ENCODE data around the gene SLFNL1. TPM values are rescaled to one million over a fixed set of nuclear protein-coding genes. Genes with fewer than 3 reads are reported as not detected.

Gene SLFNL1
- polyA plus RNA-seq, 3 donors, result 0.04 to 0.11 TPM; not detected in 1

DNA sequence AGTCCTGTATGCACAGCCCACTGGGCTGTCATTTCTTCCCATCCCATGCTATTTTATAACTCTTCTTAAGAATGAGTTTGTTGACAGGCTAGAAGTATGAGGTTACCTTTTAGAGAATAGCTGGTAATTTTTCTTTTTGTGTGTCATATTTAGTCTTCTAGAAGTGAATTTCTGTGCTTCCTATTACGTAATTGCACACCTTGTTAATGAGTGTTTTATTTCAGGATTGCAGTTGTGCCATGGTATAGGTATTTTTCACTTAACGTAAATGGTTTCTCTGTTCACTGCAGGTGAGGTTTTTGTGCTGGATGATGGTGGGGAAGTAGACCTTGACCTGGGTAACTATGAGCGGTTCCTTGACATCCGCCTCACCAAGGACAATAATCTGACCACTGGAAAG lies 37.0 kb downstream of the SLFNL1 start:
- H3K4me2 ChIP-seq (replicated peaks; ENCODE audit: extremely low read depth, low read length, poor library complexity, severe bottlenecking), result no peak overlapping the region
- peaks cover 59 to 65% of the 10 kb centered on the region in 2 donors for H3K36me3 ChIP-seq (replicated peaks in 1 of 2; ENCODE audit: control insufficient read depth in 1 of 2, insufficient read depth in 2 of 2, low read length in 2 of 2)
- H3K27ac ChIP-seq (ENCODE audit: low read depth in 1 of 2, low read length in 2 of 2), result no peak overlapping the region
- Mint-ChIP-seq H3K27me3 (ENCODE audit: low read depth in 3 of 3) (peaks cover 0 to 3% (median 2%) of the 10 kb centered on the region in 3 donors), H3K4me3 (no peak overlapping the region), H3K27ac (no peak overlapping the region), H3K9me3 (peaks cover 0 to 2% (median 0%) of the 10 kb centered on the region in 7 donors), H3K4me1 (peaks cover 13% of the 10 kb centered on the region), H3K36me3 (peaks cover 64% of the 10 kb centered on the region in 2 donors)
- H3K9me3 ChIP-seq (replicated peaks in 1 of 2; ENCODE audit: control insufficient read depth in 1 of 2, insufficient read depth in 1 of 2, low read length in 2 of 2), result no peaks in the 10 kb centered on the region
- no peak overlapping the region for H2AFZ ChIP-seq (ENCODE audit: insufficient read depth, low read depth, low read length, poor library complexity, severe bottlenecking)
- intact Hi-C loops (cut with micrococcal nuclease), result no loop called here
- 100% methylated on average over 2 of the region's 4 CpGs for WGBS (ENCODE audit: insufficient coverage)
- H3K9ac ChIP-seq (ENCODE audit: insufficient read depth, low read length, poor library complexity, severe bottlenecking), result no peak overlapping the region
- no peak for DNase-seq
- no peaks in the 10 kb centered on the region for H3K27me3 ChIP-seq (ENCODE audit: control insufficient read depth in 2 of 2, insufficient read depth in 2 of 2, low read length in 2 of 2)
- H3K4me1 ChIP-seq (ENCODE audit: control insufficient read depth in 1 of 2, insufficient read depth in 2 of 2, low read length in 2 of 2), result peaks cover 8 to 14% of the 10 kb centered on the region in 2 donors
- H3K79me2 ChIP-seq (ENCODE audit: insufficient read depth, low read length), result peaks cover 38% of the 10 kb centered on the region
- no peak overlapping the region for H3K4me3 ChIP-seq (replicated peaks in 1 of 3; ENCODE audit: low read depth in 2 of 3, low read length in 3 of 3)
- TF ChIP-seq, protein P1, sequence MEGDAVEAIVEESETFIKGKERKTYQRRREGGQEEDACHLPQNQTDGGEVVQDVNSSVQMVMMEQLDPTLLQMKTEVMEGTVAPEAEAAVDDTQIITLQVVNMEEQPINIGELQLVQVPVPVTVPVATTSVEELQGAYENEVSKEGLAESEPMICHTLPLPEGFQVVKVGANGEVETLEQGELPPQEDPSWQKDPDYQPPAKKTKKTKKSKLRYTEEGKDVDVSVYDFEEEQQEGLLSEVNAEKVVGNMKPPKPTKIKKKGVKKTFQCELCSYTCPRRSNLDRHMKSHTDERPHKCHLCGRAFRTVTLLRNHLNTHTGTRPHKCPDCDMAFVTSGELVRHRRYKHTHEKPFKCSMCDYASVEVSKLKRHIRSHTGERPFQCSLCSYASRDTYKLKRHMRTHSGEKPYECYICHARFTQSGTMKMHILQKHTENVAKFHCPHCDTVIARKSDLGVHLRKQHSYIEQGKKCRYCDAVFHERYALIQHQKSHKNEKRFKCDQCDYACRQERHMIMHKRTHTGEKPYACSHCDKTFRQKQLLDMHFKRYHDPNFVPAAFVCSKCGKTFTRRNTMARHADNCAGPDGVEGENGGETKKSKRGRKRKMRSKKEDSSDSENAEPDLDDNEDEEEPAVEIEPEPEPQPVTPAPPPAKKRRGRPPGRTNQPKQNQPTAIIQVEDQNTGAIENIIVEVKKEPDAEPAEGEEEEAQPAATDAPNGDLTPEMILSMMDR (IDR thresholded peaks at IDR 0.05), result no peak
- no peaks in the 10 kb centered on the region for H4K20me1 ChIP-seq (ENCODE audit: insufficient read depth, low read length)

DNA sequence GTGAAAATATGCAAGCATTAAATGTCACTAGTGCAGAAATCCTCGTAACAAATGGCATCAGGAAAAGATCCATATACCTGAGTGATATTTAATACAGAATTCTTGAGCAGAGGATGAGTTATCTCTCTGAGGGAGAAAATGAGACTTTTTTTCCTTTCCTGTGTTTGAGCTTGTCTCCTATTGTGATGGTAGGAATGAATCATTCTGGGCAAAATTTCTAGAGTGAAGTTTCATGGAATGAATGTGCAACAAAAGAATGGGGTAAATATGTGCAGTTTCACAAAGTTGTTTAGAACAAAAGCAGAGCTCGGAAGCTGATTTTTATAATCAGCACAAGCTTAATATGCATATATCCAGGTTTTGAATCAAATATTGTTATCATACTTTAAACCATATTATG lies 37.5 kb downstream of the SLFNL1 start:
- Mint-ChIP-seq H3K4me3 (no peak overlapping the region), H3K27me3 (ENCODE audit: low read depth in 3 of 3) (peaks cover 0 to 3% (median 2%) of the 10 kb centered on the region in 3 donors), H3K9me3 (peaks cover 0 to 2% (median 0%) of the 10 kb centered on the region in 7 donors), H3K27ac (no peak overlapping the region), H3K4me1 (peaks cover 13% of the 10 kb centered on the region), H3K36me3 (peaks cover 60% of the 10 kb centered on the region in 2 donors)
- TF ChIP-seq, protein P1 (IDR thresholded peaks at IDR 0.05), result no peak
- H3K27ac ChIP-seq (ENCODE audit: low read depth in 1 of 2, low read length in 2 of 2), result no peak overlapping the region
- no peak overlapping the region for H3K9ac ChIP-seq (ENCODE audit: insufficient read depth, low read length, poor library complexity, severe bottlenecking)
- H4K20me1 ChIP-seq (ENCODE audit: insufficient read depth, low read length), result no peaks in the 10 kb centered on the region
- DNase-seq, result no peak
- H3K36me3 ChIP-seq (replicated peaks in 1 of 2; ENCODE audit: control insufficient read depth in 1 of 2, insufficient read depth in 2 of 2, low read length in 2 of 2), result peaks cover 55 to 60% of the 10 kb centered on the region in 2 donors
- H3K4me3 ChIP-seq (replicated peaks in 1 of 3; ENCODE audit: low read depth in 2 of 3, low read length in 3 of 3), result no peak overlapping the region
- no peaks in the 10 kb centered on the region for H3K9me3 ChIP-seq (replicated peaks in 1 of 2; ENCODE audit: control insufficient read depth in 1 of 2, insufficient read depth in 1 of 2, low read length in 2 of 2)
- H3K4me1 ChIP-seq (ENCODE audit: control insufficient read depth in 1 of 2, insufficient read depth in 2 of 2, low read length in 2 of 2), result peaks cover 10 to 17% of the 10 kb centered on the region in 2 donors
- no CpG with 5 or more reads among the region's 2 CpGs for WGBS (ENCODE audit: insufficient coverage)
- H3K27me3 ChIP-seq (ENCODE audit: control insufficient read depth in 2 of 2, insufficient read depth in 2 of 2, low read length in 2 of 2), result no peaks in the 10 kb centered on the region
- no peak overlapping the region for H2AFZ ChIP-seq (ENCODE audit: insufficient read depth, low read depth, low read length, poor library complexity, severe bottlenecking)
- intact Hi-C loops (cut with micrococcal nuclease), result no loop called here
- no peak overlapping the region for H3K4me2 ChIP-seq (replicated peaks; ENCODE audit: extremely low read depth, low read length, poor library complexity, severe bottlenecking)
- H3K79me2 ChIP-seq (ENCODE audit: insufficient read depth, low read length), result peaks cover 38% of the 10 kb centered on the region

Measured in CD14-positive monocyte (primary cell).